GM13977 (cell line): ENCODE data around the gene SOCS1.

ENCODE experiments used
- DNase-seq: peaks from one replicate; pipeline ENCODE4 v3.0.0; 2012; ENCODE audit warnings: low spot score
- in situ Hi-C: fragments of 300-500 bp; cut with MboI; formaldehyde crosslinking; loops from one replicate; pipeline ENCODE4 v1.12.0; 2022; ENCODE audit warnings: low sequenced_read_pairs, low pct_unique_long_range_greater_than_20kb, mixed read lengths, inconsistent platforms; ENCODE audit not compliant: unreplicated experiment
- TF ChIP-seq, protein P1 (sequence below): IDR thresholded peaks from 2 replicates; pipeline ENCODE4 v1.5.1; 2012; ENCODE audit warnings: mild to moderate bottlenecking, control low read depth; ENCODE audit not compliant: insufficient read depth; ENCODE audit errors: extremely low read depth, missing control alignments

SOCS1 gene

DNA sequence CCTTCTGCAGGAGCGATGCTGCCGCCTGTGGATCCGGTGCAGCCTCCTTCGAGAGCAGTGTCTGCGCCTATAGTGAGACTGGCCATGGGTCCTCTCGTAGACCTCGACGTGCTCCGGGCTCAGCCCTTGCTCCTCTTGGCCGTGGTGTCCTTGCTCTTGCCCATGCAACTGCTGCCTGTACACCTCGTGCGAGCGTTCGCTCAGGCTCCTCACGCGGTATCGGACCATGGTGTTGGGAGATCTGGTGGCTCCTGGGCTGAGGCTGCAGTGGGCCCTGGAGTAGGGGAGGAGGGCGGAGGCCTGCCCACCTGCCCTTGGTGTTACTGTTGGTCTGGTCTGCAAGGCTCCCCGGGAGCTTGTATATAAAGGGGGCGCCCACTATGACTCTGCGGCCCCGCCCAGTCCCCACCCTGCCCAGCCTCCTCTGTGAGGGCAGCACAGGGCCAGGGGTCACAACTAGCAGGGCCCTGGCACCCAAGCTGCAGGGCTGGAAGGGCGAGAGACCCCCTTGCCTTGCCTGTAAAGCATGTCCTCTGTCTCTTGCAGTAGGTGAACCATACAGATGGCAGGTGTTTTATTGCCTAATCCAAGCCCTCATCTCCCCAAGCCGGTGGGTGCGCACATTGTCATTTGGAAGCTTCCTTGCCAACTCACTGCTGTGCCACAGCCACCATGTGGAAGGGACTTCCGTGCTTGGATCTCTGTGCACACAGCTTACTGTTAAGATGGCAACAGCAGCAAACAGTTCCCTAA is 20.3 kb upstream of the SOCS1 start, which contains the start of gene PRM2:
Gene PRM2 (minus strand): TSS at position 338 of the 753 bp plus-strand sequence. CDS start 110 bp downstream, at position 228.
- TF ChIP-seq, protein P1, sequence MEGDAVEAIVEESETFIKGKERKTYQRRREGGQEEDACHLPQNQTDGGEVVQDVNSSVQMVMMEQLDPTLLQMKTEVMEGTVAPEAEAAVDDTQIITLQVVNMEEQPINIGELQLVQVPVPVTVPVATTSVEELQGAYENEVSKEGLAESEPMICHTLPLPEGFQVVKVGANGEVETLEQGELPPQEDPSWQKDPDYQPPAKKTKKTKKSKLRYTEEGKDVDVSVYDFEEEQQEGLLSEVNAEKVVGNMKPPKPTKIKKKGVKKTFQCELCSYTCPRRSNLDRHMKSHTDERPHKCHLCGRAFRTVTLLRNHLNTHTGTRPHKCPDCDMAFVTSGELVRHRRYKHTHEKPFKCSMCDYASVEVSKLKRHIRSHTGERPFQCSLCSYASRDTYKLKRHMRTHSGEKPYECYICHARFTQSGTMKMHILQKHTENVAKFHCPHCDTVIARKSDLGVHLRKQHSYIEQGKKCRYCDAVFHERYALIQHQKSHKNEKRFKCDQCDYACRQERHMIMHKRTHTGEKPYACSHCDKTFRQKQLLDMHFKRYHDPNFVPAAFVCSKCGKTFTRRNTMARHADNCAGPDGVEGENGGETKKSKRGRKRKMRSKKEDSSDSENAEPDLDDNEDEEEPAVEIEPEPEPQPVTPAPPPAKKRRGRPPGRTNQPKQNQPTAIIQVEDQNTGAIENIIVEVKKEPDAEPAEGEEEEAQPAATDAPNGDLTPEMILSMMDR, result no peak
- in situ Hi-C loops, result no loop called here
- DNase-seq, result no peak

DNA sequence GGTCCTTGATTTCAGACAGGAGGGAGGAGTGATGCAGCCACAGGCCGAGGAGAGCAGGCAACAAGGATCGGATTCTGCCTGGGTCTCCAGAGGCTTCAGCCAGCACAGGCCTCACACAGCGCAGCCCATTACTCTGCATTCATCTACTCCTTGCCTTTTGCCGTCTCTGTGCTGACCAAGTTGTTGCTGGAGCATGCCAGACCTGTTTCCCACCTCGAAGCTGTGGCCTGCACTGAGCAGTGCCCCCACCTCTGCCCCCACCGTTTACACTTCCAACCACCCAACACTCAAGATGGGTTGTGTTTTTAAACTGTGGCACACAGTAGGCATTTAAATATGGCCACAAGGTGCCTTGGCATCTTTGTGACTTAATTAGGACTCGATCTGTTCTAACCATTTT is 19.0 kb upstream of the SOCS1 start:
- DNase-seq, result no peak
- in situ Hi-C loops, result no loop called here
- TF ChIP-seq, protein P1, result no peak

DNA sequence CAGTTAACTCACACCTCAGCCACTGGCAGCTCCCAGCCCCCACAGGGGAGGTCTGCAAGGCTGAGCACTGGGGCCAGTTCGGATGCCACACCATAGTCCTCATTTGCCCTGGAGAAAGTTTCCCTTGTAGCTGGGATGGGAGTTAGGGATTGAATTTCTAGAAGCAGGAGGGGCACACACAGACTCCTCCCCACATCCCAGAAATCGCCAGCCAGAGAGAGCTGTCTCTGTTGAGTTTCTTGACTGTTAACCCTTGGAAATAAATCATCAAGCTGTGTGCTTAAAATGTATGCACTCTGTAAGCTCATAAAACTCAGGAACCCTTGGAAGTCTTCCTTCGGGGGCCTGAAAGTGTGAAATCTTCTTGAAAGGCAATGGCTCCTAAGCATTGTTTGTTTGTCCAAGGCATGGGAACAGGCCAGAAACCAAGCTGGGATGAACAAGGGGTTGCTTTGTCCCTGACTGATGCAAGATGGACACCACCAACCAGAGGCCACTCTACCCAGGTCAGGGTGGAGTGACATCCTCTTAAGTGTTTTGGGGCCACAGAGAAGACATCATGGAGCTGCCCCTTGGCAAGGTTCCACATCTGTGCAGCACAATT is 17.8 kb upstream of the SOCS1 start:
- in situ Hi-C loops, result no loop called here
- TF ChIP-seq, protein P1, result no peak
- no peak for DNase-seq

DNA sequence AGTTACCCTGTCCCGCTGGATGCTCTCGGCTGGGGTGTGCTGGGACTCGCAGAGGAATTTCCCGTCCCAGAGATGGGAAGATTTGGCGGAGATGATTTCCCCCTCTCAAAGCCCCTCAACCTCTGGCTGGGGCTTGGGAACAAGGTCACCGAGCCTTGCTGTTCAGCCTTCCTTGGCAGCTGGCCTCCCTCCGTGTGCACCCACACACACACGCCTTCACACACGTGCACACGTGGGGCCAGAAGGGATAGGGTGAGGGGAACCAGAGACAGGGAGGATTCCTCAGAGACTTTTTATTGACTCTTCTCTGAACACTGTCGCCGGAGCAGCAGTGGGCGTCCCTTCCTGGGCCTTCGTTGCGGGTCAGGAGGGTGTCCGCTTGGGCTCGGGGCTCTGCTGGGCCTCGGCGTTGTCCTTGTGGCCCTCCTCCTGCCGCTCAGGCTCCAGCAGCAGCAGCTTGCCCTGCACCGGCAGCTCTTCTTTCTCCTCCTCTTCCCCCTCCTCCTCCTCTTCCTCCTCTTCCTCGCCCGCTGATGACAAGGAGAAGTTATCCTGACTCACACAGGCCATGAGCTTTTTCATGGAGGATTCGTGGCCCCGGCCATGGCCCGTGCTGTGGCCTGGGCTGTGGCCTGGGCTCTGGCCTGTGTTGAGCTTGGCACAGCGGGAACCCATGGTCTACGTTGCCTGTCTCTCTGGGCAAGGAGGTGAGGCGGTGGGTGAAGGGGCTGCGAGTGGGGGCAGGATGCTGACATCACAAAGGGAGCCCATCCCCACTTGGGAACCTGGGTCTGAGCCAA is 17.1 kb upstream of the SOCS1 start, which contains the start of gene PRM3:
Gene PRM3 (minus strand): TSS at position 709 of the 800 bp plus-strand sequence. CDS start 34 bp downstream, at position 675.
- TF ChIP-seq, protein P1, result no peak
- DNase-seq, result no peak
- in situ Hi-C loops, result no loop called here

DNA sequence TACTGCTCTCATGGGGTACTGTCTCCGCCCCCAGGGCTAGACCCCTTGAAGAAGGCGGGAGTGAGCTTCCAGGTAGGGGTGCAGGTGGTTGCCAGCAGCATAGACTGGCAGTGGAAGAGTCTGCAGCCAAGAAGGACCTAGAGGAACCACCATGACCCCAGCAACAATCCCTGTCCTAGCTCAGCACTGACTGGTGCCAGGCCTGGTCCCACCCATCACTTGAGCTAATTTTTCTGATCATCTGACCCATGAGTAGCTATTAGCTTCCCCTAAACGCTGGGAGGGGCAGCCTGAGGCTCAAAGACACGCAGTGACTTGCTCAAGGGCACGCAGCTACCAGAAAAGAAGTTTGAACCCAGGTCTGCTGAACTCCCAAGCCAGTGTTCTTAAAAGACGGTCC is 16.5 kb upstream of the SOCS1 start:
- DNase-seq, result no peak
- in situ Hi-C loops, result no loop called here
- TF ChIP-seq, protein P1, result no peak

DNA sequence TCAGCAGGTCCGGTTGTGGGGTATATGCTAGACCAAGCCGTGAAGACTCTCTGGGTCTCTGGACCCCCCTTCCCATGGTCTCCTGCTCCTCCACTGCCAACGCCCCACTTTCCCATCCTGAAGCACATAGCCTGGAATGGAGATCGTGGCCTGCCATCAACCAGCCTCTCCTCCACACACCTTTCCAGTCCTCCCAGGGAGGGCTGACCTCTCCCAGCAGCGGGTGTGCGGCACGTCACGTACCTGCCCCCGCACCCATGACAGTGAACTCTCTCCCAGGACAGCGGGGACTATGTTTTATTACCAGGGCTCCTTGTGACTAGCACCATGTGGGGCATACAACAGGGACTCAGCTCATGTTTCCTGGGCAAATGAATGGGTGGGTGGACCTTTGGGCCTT is 15.6 kb upstream of the SOCS1 start:
- in situ Hi-C loops, result no loop called here
- DNase-seq, result no peak
- TF ChIP-seq, protein P1, result no peak
